OCI-LY7 (cell line): ENCODE results near the gene FOXD1. TPM values are rescaled to one million over a fixed set of nuclear protein-coding genes. Genes with fewer than 3 reads are reported as not detected.
A peak's percentile ranks its signal among the peaks of the same experiment; 100 is the strongest.

Experiments
- Bru-seq: library from RNA; stranded (reverse); fragments of 400-500 nt; gene quantifications from one replicate; lab custom pipeline; 2021; lab: Mats Ljungman, UMichigan
- BruChase-seq, 2 experiments: library from RNA; stranded (reverse); fragments of 400-500 nt; gene quantifications; one replicate each; lab custom pipeline; 2021; lab: Mats Ljungman, UMichigan
- BruUV-seq: library from RNA; stranded (reverse); fragments of 400-500 nt; replicated peaks from 2 replicates; lab custom pipeline; 2021; lab: Mats Ljungman, UMichigan
- CTCF ChIA-PET: fragments of 300-600 bp; sonication (Branson Sonifier 250); formaldehyde crosslinking; loops from one replicate; lab custom pipeline; 2022; ENCODE audit warnings: antibody characterized with exemption; ENCODE audit not compliant: unreplicated experiment; lab: Charles Lee
- POLR2A ChIA-PET: fragments of 300-600 bp; sonication (Branson Sonifier 250); formaldehyde crosslinking; loops from one replicate; lab custom pipeline; 2022; ENCODE audit warnings: antibody characterized with exemption; lab: Charles Lee
- DNase-seq: peaks from one replicate; pipeline ENCODE4 v3.0.0-alpha.2; 2015; ENCODE audit warnings: low spot score
- H2AFZ ChIP-seq: fragments of 200-600 bp; sonication (generic), shearing (Covaris generic); 2 replicates; pipeline ENCODE4 v1.6.1; 2014; ENCODE audit warnings: mild to moderate bottlenecking, antibody characterized with exemption, low read length, moderate library complexity
- H3K27ac ChIP-seq: fragments of 200-600 bp; sonication (generic); 2 replicates; pipeline ENCODE4 v1.5.1; 2014; ENCODE audit warnings: mixed run types, low read depth, mild to moderate bottlenecking, moderate library complexity, low read length, inconsistent platforms; ENCODE audit not compliant: poor library complexity, severe bottlenecking
- H3K36me3 ChIP-seq: fragments of 200-600 bp; sonication (generic); 2 replicates; pipeline ENCODE4 v1.6.1; 2014; ENCODE audit warnings: mild to moderate bottlenecking, antibody characterized with exemption, low read length, moderate library complexity, mixed read lengths; ENCODE audit not compliant: insufficient read depth
- H3K4me1 ChIP-seq: fragments of 200-600 bp; sonication (generic); 2 replicates; pipeline ENCODE4 v1.5.1; 2014; ENCODE audit warnings: mild to moderate bottlenecking, low read length; ENCODE audit not compliant: insufficient read depth, poor library complexity, severe bottlenecking
- H3K4me2 ChIP-seq: fragments of 200-600 bp; sonication (generic); 2 replicates; pipeline ENCODE4 v1.6.1; 2014; ENCODE audit warnings: mild to moderate bottlenecking, low read length
- H3K4me3 ChIP-seq: fragments of 200-600 bp; sonication (generic); 2 replicates; pipeline ENCODE4 v1.5.1; 2014; ENCODE audit warnings: mild to moderate bottlenecking, low read depth, low read length; ENCODE audit not compliant: poor library complexity, severe bottlenecking
- H3K79me2 ChIP-seq: fragments of 200-600 bp; sonication (generic); 2 replicates; pipeline ENCODE4 v1.6.1; 2016; ENCODE audit warnings: low read depth, mild to moderate bottlenecking, low read length, moderate library complexity, mixed read lengths; ENCODE audit not compliant: insufficient read depth
- H3K9me2 ChIP-seq: fragments of 200-600 bp; sonication (generic); 2 replicates; pipeline ENCODE4 v1.6.1; 2016; ENCODE audit warnings: mild to moderate bottlenecking, low read length, mixed read lengths; ENCODE audit not compliant: insufficient read depth
- H3K9me3 ChIP-seq: fragments of 200-600 bp; sonication (generic); 2 replicates; pipeline ENCODE4 v1.6.1; 2014; ENCODE audit warnings: mild to moderate bottlenecking, mixed run types, low read length, mixed read lengths
- H4K20me1 ChIP-seq: fragments of 200-600 bp; sonication (generic); 2 replicates; pipeline ENCODE4 v1.6.1; 2014; ENCODE audit warnings: mild to moderate bottlenecking, antibody characterized with exemption, low read length, moderate library complexity, mixed read lengths; ENCODE audit not compliant: insufficient read depth
- CTCF ChIP-seq: fragments of 200-600 bp; sonication (generic); conservative IDR thresholded peaks from 2 replicates; pipeline ENCODE4 v1.5.1; 2014; ENCODE audit warnings: mild to moderate bottlenecking, antibody characterized with exemption, low read length, moderate library complexity, mixed read lengths
- EZH2phosphoT487 ChIP-seq: fragments of 200-600 bp; sonication (generic); IDR thresholded peaks from 2 replicates; pipeline ENCODE4 v1.6.1; 2018; ENCODE audit warnings: low read depth, borderline replicate concordance, mild to moderate bottlenecking, mixed run types, antibody characterized with exemption, low read length, moderate library complexity, mixed read lengths
- intact Hi-C: fragments of 100-400 bp; cut with micrococcal nuclease; formaldehyde crosslinking; loops from one replicate; pipeline ENCODE4 v1.10.0; 2022; ENCODE audit not compliant: unreplicated experiment
- long read RNA-seq: library from polyadenylated mRNA; stranded (forward); transcript quantifications from one replicate; pipeline ENCODE4 v2.0.0, GENCODE V29; 2022
- total RNA-seq, 2 experiments: library from RNA; depleted of rRNA in 1 of 2; stranded (reverse); fragments of >200 nt in 1 of 2; shearing (Covaris generic) in 1 of 2; gene quantifications; 2 replicates each; pipeline ENCODE4 v1.2.3, GENCODE V29; 2014 to 2022

Gene FOXD1
- total RNA-seq (2014; rRNA removed; shearing (Covaris generic)) (0.75 and 1.5 TPM in 2 replicates), total RNA-seq (2022) (4.7 and 5.6 TPM in 2 replicates), Bru-seq, nascent RNA (percentile 37 among the genes with signal in this experiment), BruChase-seq, experiment 1, labeled RNA remaining after a 6-hour chase (percentile 40 among the genes with signal in this experiment), BruChase-seq, experiment 2, labeled RNA remaining after a 2-hour chase (percentile 53 among the genes with signal in this experiment)
- long read RNA-seq, partial matches to known transcripts, result 0 of 4 reads
- long read RNA-seq, other reads (novel, unspliced or antisense), result 0 of 4 reads

GRCh38 chr5:73448463-73449136 is at the start of gene FOXD1:
Gene FOXD1, minus strand, starts transcription at chr5:73448777. Its CDS starts 415 bp downstream, at chr5:73448362.
- Histone ChIP-seq H3K4me3 (peak within 1 kb of the TSS; percentile 65), H3K27ac (no peak within 1 kb of the TSS), H3K36me3 (no peaks in the 10 kb centered on the region), H3K4me1 (peaks cover 12% of the 10 kb centered on the region), H3K4me2 (peak within 1 kb of the TSS; percentile 71), H3K9me3 (no peaks in the 10 kb centered on the region), H3K9me2 (no peaks in the 10 kb centered on the region), H2AFZ (peak within 1 kb of the TSS; percentile 63), H3K79me2 (no peaks in the 10 kb centered on the region), H4K20me1 (no peaks in the 10 kb centered on the region)
- DNase-seq, result peak; percentile 58
- ChIA-PET CTCF (no interaction called here), POLR2A (interaction anchor here (1.0 kb wide), 1 partner anchor 48 kb away, joined by 4 read pairs; no protein-coding TSS in a partner anchor)
- TF ChIP-seq CTCF (0 out of 2 replicates have a peak, but pooled peaks have one; percentile 8), EZH2phosphoT487 (no peak)
- intact Hi-C loops, result loop anchor here (1.0 to 10.0 kb wide), 5 partner anchors 49 to 632 kb away; partner anchors contain the start of genes FCHO2 and TNPO1
- no TSS peak for BruUV-seq

- ChIA-PET POLR2A (interaction anchor here (1.5 to 2.6 kb wide), 2 partner anchors 10 to 62 kb away, joined by 5 to 8 read pairs; no protein-coding TSS in a partner anchor), CTCF (interaction anchor here (0.6 kb wide), 1 partner anchor 100 kb away, joined by 4 read pairs; no protein-coding TSS in a partner anchor)
- Histone ChIP-seq H3K36me3 (peaks cover 40% of the 10 kb centered on the region), H3K9me3 (no peaks in the 10 kb centered on the region), H3K79me2 (peaks cover 52% of the 10 kb centered on the region), H3K9me2 (no peaks in the 10 kb centered on the region), H3K4me3 (peak overlapping the region; percentile 98), H4K20me1 (peaks cover 30% of the 10 kb centered on the region), H3K4me1 (peaks cover 37% of the 10 kb centered on the region), H3K27ac (peak overlapping the region; percentile 69), H3K4me2 (peak overlapping the region; percentile 93), H2AFZ (peak overlapping the region; percentile 60; the same call in 1 of the 2 replicates)
- no peak for DNase-seq
- TF ChIP-seq EZH2phosphoT487 (no peak), CTCF (no peak)
- intact Hi-C loops, result loop anchor here (1.0 to 5.0 kb wide), 4 partner anchors 49 to 680 kb away; partner anchors contain the start of genes ANKRA2, FCHO2, FOXD1 and TNPO1
- BruUV-seq, result TSS peak; percentile 92
Observed at GRCh38 chr5:73497497-73498056, 49.0 kb upstream of the FOXD1 start.
